NCI-H748 treated with DMSO at 0.1 percent for 48 hours (cell line): Measurements from ENCODE around the gene TRIM54.

Source experiments
- DNase-seq: peaks from one replicate; lab custom pipeline; 2025; lab: John Stamatoyannopoulos, UW

TRIM54 gene

GRCh38 chr2:27281855-27282559, at the start of gene TRIM54:
Gene TRIM54 (plus strand): TSS chr2:27282429. CDS start chr2:27282732, 303 bp downstream.
- DNase-seq: no peak

- no peak for DNase-seq
These were observed 48.9 kb upstream of the TRIM54 start for GRCh38 chr2:27233341-27233740.

GRCh38 chr2:27236136-27236535, 46.1 kb upstream of the TRIM54 start:
- no peak for DNase-seq

GRCh38 chr2:27236626-27237025, 45.6 kb upstream of the TRIM54 start:
- no peak for DNase-seq

GRCh38 chr2:27237341-27237945, 44.8 kb upstream of the TRIM54 start:
- no peak for DNase-seq

- DNase-seq: no peak
These were observed 43.3 kb upstream of the TRIM54 start for GRCh38 chr2:27238976-27239375.

- no peak for DNase-seq
These were observed 41.8 kb upstream of the TRIM54 start for GRCh38 chr2:27240406-27240805.

GRCh38 chr2:27241761-27242613, 40.2 kb upstream of the TRIM54 start:
- DNase-seq: no peak

- DNase-seq: no peak
These were observed 39.6 kb upstream of the TRIM54 start for GRCh38 chr2:27242614-27242951.

- no peak for DNase-seq
These were observed 38.7 kb upstream of the TRIM54 start for GRCh38 chr2:27243391-27244130.

GRCh38 chr2:27245116-27245515, 37.1 kb upstream of the TRIM54 start:
- no peak for DNase-seq

- no peak for DNase-seq
These were observed 36.6 kb upstream of the TRIM54 start for GRCh38 chr2:27245626-27246025.

- no peak for DNase-seq
These were observed 34.3 kb upstream of the TRIM54 start for GRCh38 chr2:27247893-27248292.

- no peak for DNase-seq
These were observed 32.9 kb upstream of the TRIM54 start for GRCh38 chr2:27249159-27249890.

GRCh38 chr2:27249891-27250651, 32.2 kb upstream of the TRIM54 start:
- DNase-seq: no peak

GRCh38 chr2:27250652-27251379, 31.4 kb upstream of the TRIM54 start:
- no peak for DNase-seq

- DNase-seq: no peak
These were observed 30.5 kb upstream of the TRIM54 start for GRCh38 chr2:27251766-27252165.

GRCh38 chr2:27255187-27255586, 27.0 kb upstream of the TRIM54 start:
- DNase-seq: no peak

- DNase-seq: no peak
These were observed 26.6 kb upstream of the TRIM54 start for GRCh38 chr2:27255660-27256059.

- no peak for DNase-seq
These were observed 25.3 kb upstream of the TRIM54 start for GRCh38 chr2:27256855-27257454.
